Hepatocyte (in vitro differentiated cells): Measurements from ENCODE around the gene NLRP5.

Experiments used
- EZH2 ChIP-seq: fragments of 200-600 bp; sonication (generic); IDR thresholded peaks from 2 replicates; pipeline ENCODE4 v1.6.1; 2016; ENCODE audit warnings: antibody characterized with exemption, mild to moderate bottlenecking, borderline replicate concordance
- EZH2phosphoT487 ChIP-seq: fragments of 200-600 bp; sonication (generic); IDR thresholded peaks from one replicate; pipeline ENCODE4 v1.6.1; 2018; ENCODE audit warnings: antibody characterized with exemption, mild to moderate bottlenecking, low read depth, moderate library complexity; ENCODE audit not compliant: unreplicated experiment, severe bottlenecking
- TF ChIP-seq, protein P1 (sequence below): fragments of 200-600 bp; sonication (generic); IDR thresholded peaks from 2 replicates; pipeline ENCODE4 v1.5.1; 2016; ENCODE audit warnings: antibody characterized with exemption, mild to moderate bottlenecking; ENCODE audit not compliant: poor library complexity

- TF ChIP-seq EZH2 (no peak), EZH2phosphoT487 (no peak)
- TF ChIP-seq, protein P1, sequence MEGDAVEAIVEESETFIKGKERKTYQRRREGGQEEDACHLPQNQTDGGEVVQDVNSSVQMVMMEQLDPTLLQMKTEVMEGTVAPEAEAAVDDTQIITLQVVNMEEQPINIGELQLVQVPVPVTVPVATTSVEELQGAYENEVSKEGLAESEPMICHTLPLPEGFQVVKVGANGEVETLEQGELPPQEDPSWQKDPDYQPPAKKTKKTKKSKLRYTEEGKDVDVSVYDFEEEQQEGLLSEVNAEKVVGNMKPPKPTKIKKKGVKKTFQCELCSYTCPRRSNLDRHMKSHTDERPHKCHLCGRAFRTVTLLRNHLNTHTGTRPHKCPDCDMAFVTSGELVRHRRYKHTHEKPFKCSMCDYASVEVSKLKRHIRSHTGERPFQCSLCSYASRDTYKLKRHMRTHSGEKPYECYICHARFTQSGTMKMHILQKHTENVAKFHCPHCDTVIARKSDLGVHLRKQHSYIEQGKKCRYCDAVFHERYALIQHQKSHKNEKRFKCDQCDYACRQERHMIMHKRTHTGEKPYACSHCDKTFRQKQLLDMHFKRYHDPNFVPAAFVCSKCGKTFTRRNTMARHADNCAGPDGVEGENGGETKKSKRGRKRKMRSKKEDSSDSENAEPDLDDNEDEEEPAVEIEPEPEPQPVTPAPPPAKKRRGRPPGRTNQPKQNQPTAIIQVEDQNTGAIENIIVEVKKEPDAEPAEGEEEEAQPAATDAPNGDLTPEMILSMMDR: no peak
Measured at GRCh38 chr19:56108447-56109195, 122.0 kb downstream of the NLRP5 start.
